COLO668 (cell line): Measurements from ENCODE around the gene MYMX.
A peak's percentile ranks its signal among the peaks of the same experiment; 100 is the strongest.

Experiments used
- DNase-seq: peaks from one replicate; lab custom pipeline; 2025; ENCODE audit not compliant: unreplicated experiment; lab: John Stamatoyannopoulos, UW

Gene MYMX

GRCh38 chr6:44219053-44219814 lies 2.5 kb downstream of the MYMX start:
- peak; percentile 73 for DNase-seq

GRCh38 chr6:44219815-44220784 lies 3.4 kb downstream of the MYMX start:
- DNase-seq = no peak

- no peak for DNase-seq
Observed at GRCh38 chr6:44220913-44221290, 4.2 kb downstream of the MYMX start.

- peak; percentile 77 for DNase-seq
Observed at GRCh38 chr6:44221291-44221960, 4.7 kb downstream of the MYMX start.

GRCh38 chr6:44221961-44222335 lies 5.2 kb downstream of the MYMX start:
- DNase-seq = no peak

GRCh38 chr6:44222486-44223318 lies 6.0 kb downstream of the MYMX start:
- DNase-seq = peak; percentile 38

- peak; percentile 86 for DNase-seq
Observed at GRCh38 chr6:44223319-44224028, 6.7 kb downstream of the MYMX start, which contains the start of gene SLC29A1. TSS of gene SLC29A1 (plus strand) at chr6:44223595. CDS start at chr6:44227314, 3,719 bp downstream.

- DNase-seq = peak; percentile 31
Observed at GRCh38 chr6:44224029-44224964, 7.6 kb downstream of the MYMX start.

- DNase-seq = no peak
Observed at GRCh38 chr6:44224965-44225305, 8.2 kb downstream of the MYMX start.

- peak; percentile 34 for DNase-seq
Observed at GRCh38 chr6:44225579-44226325, 9.0 kb downstream of the MYMX start.

GRCh38 chr6:44226368-44227147 lies 9.8 kb downstream of the MYMX start:
- peak; percentile 6 for DNase-seq

- no peak for DNase-seq
Observed at GRCh38 chr6:44227148-44227793, 10.5 kb downstream of the MYMX start.

GRCh38 chr6:44228031-44228430 lies 11.3 kb downstream of the MYMX start:
- no peak for DNase-seq

GRCh38 chr6:44228433-44228832 lies 11.7 kb downstream of the MYMX start:
- DNase-seq = no peak

GRCh38 chr6:44228836-44229235 lies 12.1 kb downstream of the MYMX start:
- DNase-seq = no peak

- no peak for DNase-seq
Observed at GRCh38 chr6:44229376-44230033, 12.8 kb downstream of the MYMX start.
